ENCODE data around the gene ARSG. TPM values are rescaled to one million over a fixed set of nuclear protein-coding genes. Genes with fewer than 3 reads are reported as not detected.

The ARSG gene
- total and polyA plus RNA-seq, 2 of the 13 experiments (the other 11 are each of a cell fraction or from before 2014, with no cell fraction given) = 3.7 to 15.2 TPM

GRCh38 chr17:68291836-68292688 is 767 bp downstream of the ARSG start (continued):
- peak; percentile 37; the same call in 1 of the 2 replicates for TF ChIP-seq REPIN1 (CRISPR knock-in tag; IDR thresholded peaks at IDR 0.05; ENCODE audit: borderline replicate concordance, low read depth)
- TF ChIP-seq ZNF792 (CRISPR knock-in tag; IDR thresholded peaks at IDR 0.05) = peak; percentile 55; the same call in 1 of the 2 replicates
- TF ChIP-seq RARG (CRISPR knock-in tag; IDR thresholded peaks at IDR 0.05; ENCODE audit: low read depth) = 0 out of 2 replicates have a peak, but pooled peaks have one; percentile 25
- TF ChIP-seq, protein P1, sequence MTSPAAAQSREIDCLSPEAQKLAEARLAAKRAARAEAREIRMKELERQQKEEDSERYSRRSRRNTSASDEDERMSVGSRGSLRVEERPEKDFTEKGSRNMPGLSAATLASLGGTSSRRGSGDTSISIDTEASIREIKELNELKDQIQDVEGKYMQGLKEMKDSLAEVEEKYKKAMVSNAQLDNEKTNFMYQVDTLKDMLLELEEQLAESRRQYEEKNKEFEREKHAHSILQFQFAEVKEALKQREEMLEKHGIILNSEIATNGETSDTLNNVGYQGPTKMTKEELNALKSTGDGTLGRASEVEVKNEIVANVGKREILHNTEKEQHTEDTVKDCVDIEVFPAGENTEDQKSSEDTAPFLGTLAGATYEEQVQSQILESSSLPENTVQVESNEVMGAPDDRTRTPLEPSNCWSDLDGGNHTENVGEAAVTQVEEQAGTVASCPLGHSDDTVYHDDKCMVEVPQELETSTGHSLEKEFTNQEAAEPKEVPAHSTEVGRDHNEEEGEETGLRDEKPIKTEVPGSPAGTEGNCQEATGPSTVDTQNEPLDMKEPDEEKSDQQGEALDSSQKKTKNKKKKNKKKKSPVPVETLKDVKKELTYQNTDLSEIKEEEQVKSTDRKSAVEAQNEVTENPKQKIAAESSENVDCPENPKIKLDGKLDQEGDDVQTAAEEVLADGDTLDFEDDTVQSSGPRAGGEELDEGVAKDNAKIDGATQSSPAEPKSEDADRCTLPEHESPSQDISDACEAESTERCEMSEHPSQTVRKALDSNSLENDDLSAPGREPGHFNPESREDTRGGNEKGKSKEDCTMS (CRISPR knock-in tag; conservative IDR thresholded peaks at IDR 0.05) = no peak
- TF ChIP-seq ZNF121 (CRISPR knock-in tag; IDR thresholded peaks at IDR 0.05) = peak; percentile 40; the same call in 1 of the 2 replicates
- peak; percentile 72; the same call in 1 of the 2 replicates for TF ChIP-seq ZNF780A (CRISPR knock-in tag; IDR thresholded peaks at IDR 0.05)
- TF ChIP-seq HNRNPUL1 (IDR thresholded peaks at IDR 0.05; ENCODE audit: low read depth, low read length) = no peak
- peak; percentile 85 for TF ChIP-seq KDM5B (CRISPR knock-in tag; IDR thresholded peaks at IDR 0.05; ENCODE audit: borderline replicate concordance)
- TF ChIP-seq ZNF10 (CRISPR knock-in tag; IDR thresholded peaks at IDR 0.05; ENCODE audit: borderline replicate concordance, low read depth) = no peak
- TF ChIP-seq, protein P2, sequence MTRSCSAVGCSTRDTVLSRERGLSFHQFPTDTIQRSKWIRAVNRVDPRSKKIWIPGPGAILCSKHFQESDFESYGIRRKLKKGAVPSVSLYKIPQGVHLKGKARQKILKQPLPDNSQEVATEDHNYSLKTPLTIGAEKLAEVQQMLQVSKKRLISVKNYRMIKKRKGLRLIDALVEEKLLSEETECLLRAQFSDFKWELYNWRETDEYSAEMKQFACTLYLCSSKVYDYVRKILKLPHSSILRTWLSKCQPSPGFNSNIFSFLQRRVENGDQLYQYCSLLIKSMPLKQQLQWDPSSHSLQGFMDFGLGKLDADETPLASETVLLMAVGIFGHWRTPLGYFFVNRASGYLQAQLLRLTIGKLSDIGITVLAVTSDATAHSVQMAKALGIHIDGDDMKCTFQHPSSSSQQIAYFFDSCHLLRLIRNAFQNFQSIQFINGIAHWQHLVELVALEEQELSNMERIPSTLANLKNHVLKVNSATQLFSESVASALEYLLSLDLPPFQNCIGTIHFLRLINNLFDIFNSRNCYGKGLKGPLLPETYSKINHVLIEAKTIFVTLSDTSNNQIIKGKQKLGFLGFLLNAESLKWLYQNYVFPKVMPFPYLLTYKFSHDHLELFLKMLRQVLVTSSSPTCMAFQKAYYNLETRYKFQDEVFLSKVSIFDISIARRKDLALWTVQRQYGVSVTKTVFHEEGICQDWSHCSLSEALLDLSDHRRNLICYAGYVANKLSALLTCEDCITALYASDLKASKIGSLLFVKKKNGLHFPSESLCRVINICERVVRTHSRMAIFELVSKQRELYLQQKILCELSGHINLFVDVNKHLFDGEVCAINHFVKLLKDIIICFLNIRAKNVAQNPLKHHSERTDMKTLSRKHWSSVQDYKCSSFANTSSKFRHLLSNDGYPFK (CRISPR knock-in tag; IDR thresholded peaks at IDR 0.05; ENCODE audit: borderline replicate concordance) = 0 out of 2 replicates have a peak, but pooled peaks have one; percentile 61
- TF ChIP-seq, protein P3, sequence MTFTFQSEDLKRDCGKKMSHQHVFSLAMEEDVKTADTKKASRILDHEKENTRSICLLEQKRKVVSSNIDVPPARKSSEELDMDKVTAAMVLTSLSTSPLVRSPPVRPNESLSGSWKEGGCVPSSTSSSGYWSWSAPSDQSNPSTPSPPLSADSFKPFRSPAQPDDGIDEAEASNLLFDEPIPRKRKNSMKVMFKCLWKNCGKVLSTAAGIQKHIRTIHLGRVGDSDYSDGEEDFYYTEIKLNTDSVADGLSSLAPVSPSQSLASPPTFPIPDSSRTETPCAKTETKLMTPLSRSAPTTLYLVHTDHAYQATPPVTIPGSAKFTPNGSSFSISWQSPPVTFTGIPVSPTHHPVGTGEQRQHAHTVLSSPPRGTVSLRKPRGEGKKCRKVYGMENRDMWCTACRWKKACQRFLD (CRISPR knock-in tag; IDR thresholded peaks at IDR 0.05; ENCODE audit: borderline replicate concordance) = 0 out of 2 replicates have a peak, but pooled peaks have one; percentile 44
- TF ChIP-seq AGO1 (IDR thresholded peaks at IDR 0.05; ENCODE audit: low read depth, low read length, poor library complexity, severe bottlenecking) = peak; percentile 35
- TF ChIP-seq KAT7 (CRISPR knock-in tag; IDR thresholded peaks at IDR 0.05; ENCODE audit: borderline replicate concordance) = peak; percentile 95
- no peak for TF ChIP-seq ADNP (CRISPR knock-in tag; IDR thresholded peaks at IDR 0.05)
- TF ChIP-seq ZZZ3 (CRISPR knock-in tag; IDR thresholded peaks at IDR 0.05; ENCODE audit: borderline replicate concordance) = no peak
- no peak for TF ChIP-seq RBAK (CRISPR knock-in tag; IDR thresholded peaks at IDR 0.05)
- TF ChIP-seq HNF4A (CRISPR knock-in tag; IDR thresholded peaks at IDR 0.05) = no peak
- TF ChIP-seq ZBTB4 (CRISPR knock-in tag; IDR thresholded peaks at IDR 0.05; ENCODE audit: borderline replicate concordance) = peak; percentile 51; the same call in 1 of the 2 replicates
